ENCODE measurements around the gene PPIG. TPM values are rescaled to one million over a fixed set of nuclear protein-coding genes. Genes with fewer than 3 reads are reported as not detected.
"Not testable (repeated sequence)": the region's sequence is repeated elsewhere in the genome, so short reads cannot be mapped to it uniquely, and the experiment has no call there.

The PPIG gene
- total RNA-seq, 4 donors from 2014 or later, result 29.0 to 48.0 (median 31.1) TPM

- TF ChIP-seq CTCF (IDR thresholded peaks at IDR 0.05) (no peak), POLR2A (IDR thresholded peaks at IDR 0.05) (no peak), POLR2AphosphoS5 (IDR thresholded peaks at IDR 0.05) (no peak), EP300 (IDR thresholded peaks at IDR 0.05) (no peak)
These were observed 5.1 kb upstream of the PPIG start for GRCh38 chr2:169579044-169579443.

GRCh38 chr2:169582552-169583266 is 1.4 kb upstream of the PPIG start:
- not testable (repeated sequence) for H3K9me3 ChIP-seq

More at GRCh38 chr2:169579044-169579443, 5.1 kb upstream of the PPIG start:
- Histone ChIP-seq H3K9me3 (no peaks in the 10 kb centered on the region), H3K36me3 (no peaks in the 10 kb centered on the region), H3K4me1 (peaks cover 2% of the 10 kb centered on the region), H3K27me3 (no peaks in the 10 kb centered on the region), H3K4me3 (no peak overlapping the region), H3K27ac (no peak overlapping the region)
- no peak for DNase-seq (ENCODE audit: low spot score in 2 of 2)
- WGBS, result 52% methylated on average over 6 of the region's 6 CpGs

GRCh38 chr2:169583518-169583917 is 633 bp upstream of the PPIG start:
- no peaks in the 10 kb centered on the region for H3K27me3 ChIP-seq
- H3K4me1 ChIP-seq, result peaks cover 26% of the 10 kb centered on the region
- H3K4me3 ChIP-seq, result no peak overlapping the region
- no peak for DNase-seq (ENCODE audit: low spot score in 2 of 2)
- H3K27ac ChIP-seq, result no peak overlapping the region
- no peak for TF ChIP-seq EP300 (IDR thresholded peaks at IDR 0.05)
- TF ChIP-seq POLR2AphosphoS5 (IDR thresholded peaks at IDR 0.05), result no peak
- no peak for TF ChIP-seq CTCF (IDR thresholded peaks at IDR 0.05)
- TF ChIP-seq POLR2A (IDR thresholded peaks at IDR 0.05), result no peak
- 92% methylated on average over 5 of the region's 5 CpGs for WGBS
- no peaks in the 10 kb centered on the region for H3K36me3 ChIP-seq
- H3K9me3 ChIP-seq, result no peaks in the 10 kb centered on the region

More at GRCh38 chr2:169582552-169583266, 1.4 kb upstream of the PPIG start:
- WGBS, result 96% methylated on average over 10 of the region's 10 CpGs
- not testable (repeated sequence) for H3K36me3 ChIP-seq; DNase-seq (ENCODE audit: low spot score in 2 of 2); H3K27ac ChIP-seq; H3K27me3 ChIP-seq; H3K4me3 ChIP-seq
- peaks cover 25% of the 10 kb centered on the region for H3K4me1 ChIP-seq

GRCh38 chr2:169585673-169586072 is 1.5 kb downstream of the PPIG start:
- Histone ChIP-seq H3K4me3 (peak overlapping the region; percentile 93), H3K4me1 (peaks cover 29% of the 10 kb centered on the region), H3K27me3 (no peaks in the 10 kb centered on the region), H3K27ac (no peak overlapping the region), H3K9me3 (no peaks in the 10 kb centered on the region), H3K36me3 (no peaks in the 10 kb centered on the region)
- 17% methylated on average over 7 of the region's 7 CpGs for WGBS
- TF ChIP-seq EP300 (IDR thresholded peaks at IDR 0.05) (no peak), POLR2AphosphoS5 (IDR thresholded peaks at IDR 0.05) (no peak), POLR2A (IDR thresholded peaks at IDR 0.05) (no peak), CTCF (IDR thresholded peaks at IDR 0.05) (no peak)
- DNase-seq (ENCODE audit: low spot score in 2 of 2), result no peak

- TF ChIP-seq POLR2A (IDR thresholded peaks at IDR 0.05), result no peak
- no peak for TF ChIP-seq CTCF (IDR thresholded peaks at IDR 0.05)
- TF ChIP-seq EP300 (IDR thresholded peaks at IDR 0.05), result no peak
- no peak for TF ChIP-seq POLR2AphosphoS5 (IDR thresholded peaks at IDR 0.05)
- Histone ChIP-seq H3K9me3 (no peaks in the 10 kb centered on the region), H3K4me3 (no peak overlapping the region), H3K4me1 (peaks cover 20% of the 10 kb centered on the region), H3K36me3 (no peaks in the 10 kb centered on the region), H3K27me3 (no peaks in the 10 kb centered on the region), H3K27ac (no peak overlapping the region)
- DNase-seq (ENCODE audit: low spot score in 2 of 2), result no peak
- WGBS, result 91% methylated on average over 8 of the region's 8 CpGs
These were observed 6.7 kb downstream of the PPIG start for GRCh38 chr2:169590804-169591203.

- not testable (repeated sequence) for H3K9me3 ChIP-seq; H3K4me3 ChIP-seq; H3K4me1 ChIP-seq; H3K27ac ChIP-seq; H3K27me3 ChIP-seq; DNase-seq (ENCODE audit: low spot score in 2 of 2); H3K36me3 ChIP-seq
- WGBS, result 93% methylated on average over 6 of the region's 7 CpGs
These were observed 12.4 kb downstream of the PPIG start for GRCh38 chr2:169596546-169596945.

Data from suprapubic skin (tissue), 4 donors.